ENCODE results near the gene CFAP57.
"Not testable (repeated sequence)": the region's sequence is repeated elsewhere in the genome, so short reads cannot be mapped to it uniquely, and the experiment has no call there.

GRCh38 chr1:43208277-43208676 is 36.1 kb downstream of the CFAP57 start:
- not testable (repeated sequence) for TF ChIP-seq POLR2A (IDR thresholded peaks at IDR 0.05)
- TF ChIP-seq, protein P1, sequence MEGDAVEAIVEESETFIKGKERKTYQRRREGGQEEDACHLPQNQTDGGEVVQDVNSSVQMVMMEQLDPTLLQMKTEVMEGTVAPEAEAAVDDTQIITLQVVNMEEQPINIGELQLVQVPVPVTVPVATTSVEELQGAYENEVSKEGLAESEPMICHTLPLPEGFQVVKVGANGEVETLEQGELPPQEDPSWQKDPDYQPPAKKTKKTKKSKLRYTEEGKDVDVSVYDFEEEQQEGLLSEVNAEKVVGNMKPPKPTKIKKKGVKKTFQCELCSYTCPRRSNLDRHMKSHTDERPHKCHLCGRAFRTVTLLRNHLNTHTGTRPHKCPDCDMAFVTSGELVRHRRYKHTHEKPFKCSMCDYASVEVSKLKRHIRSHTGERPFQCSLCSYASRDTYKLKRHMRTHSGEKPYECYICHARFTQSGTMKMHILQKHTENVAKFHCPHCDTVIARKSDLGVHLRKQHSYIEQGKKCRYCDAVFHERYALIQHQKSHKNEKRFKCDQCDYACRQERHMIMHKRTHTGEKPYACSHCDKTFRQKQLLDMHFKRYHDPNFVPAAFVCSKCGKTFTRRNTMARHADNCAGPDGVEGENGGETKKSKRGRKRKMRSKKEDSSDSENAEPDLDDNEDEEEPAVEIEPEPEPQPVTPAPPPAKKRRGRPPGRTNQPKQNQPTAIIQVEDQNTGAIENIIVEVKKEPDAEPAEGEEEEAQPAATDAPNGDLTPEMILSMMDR (IDR thresholded peaks at IDR 0.05): not testable (repeated sequence)
